ENCODE results near the gene CBX1.
"Not testable (repeated sequence)": the region's sequence is repeated elsewhere in the genome, so short reads cannot be mapped to it uniquely, and the experiment has no call there.

GRCh38 chr17:48073566-48074094 lies 27.6 kb downstream of the CBX1 start:
- not testable (repeated sequence) for TF ChIP-seq CTCF (conservative IDR thresholded peaks at IDR 0.05; ENCODE audit: low read length); EZH2phosphoT487 (IDR thresholded peaks at IDR 0.05; ENCODE audit: borderline replicate concordance)
